Osteoblast (primary cell): Measurements from ENCODE around the gene CGN. TPM values are rescaled to one million over a fixed set of nuclear protein-coding genes. Genes with fewer than 3 reads are reported as not detected.

Source experiments
- DNase-seq: peaks from one replicate; pipeline ENCODE4 v3.0.0; 2011; ENCODE audit warnings: low spot score, mixed read lengths; ENCODE audit not compliant: insufficient read length; ENCODE audit errors: missing footprints
- H2AFZ ChIP-seq: 2 replicates; pipeline ENCODE4 v1.6.0; 2011; ENCODE audit warnings: mild to moderate bottlenecking, low read length
- H3K27ac ChIP-seq: 2 replicates; pipeline ENCODE4 v1.5.1; 2011; ENCODE audit warnings: mild to moderate bottlenecking, low read depth, low read length, moderate library complexity
- H3K27me3 ChIP-seq: 2 replicates; pipeline ENCODE4 v1.6.0; 2012; ENCODE audit warnings: mild to moderate bottlenecking, control low read depth, inconsistent platforms, low read length, moderate library complexity; ENCODE audit not compliant: insufficient read depth
- H3K36me3 ChIP-seq: 2 replicates; pipeline ENCODE4 v1.5.1; 2011; ENCODE audit warnings: mild to moderate bottlenecking, low read length, control low read depth, moderate library complexity; ENCODE audit not compliant: insufficient read depth
- H3K4me1 ChIP-seq: 2 replicates; pipeline ENCODE4 v1.5.1; 2011; ENCODE audit warnings: mild to moderate bottlenecking, low read length, control low read depth, moderate library complexity; ENCODE audit not compliant: insufficient read depth
- H3K4me2 ChIP-seq: 2 replicates; pipeline ENCODE4 v1.6.0; 2011; ENCODE audit warnings: mild to moderate bottlenecking, low read length; ENCODE audit not compliant: insufficient read depth
- H3K4me3 ChIP-seq: fragments of 200-600 bp; sonication (generic); 3 replicates; pipeline ENCODE4 v1.5.1; 2012; ENCODE audit warnings: mild to moderate bottlenecking, low read length, inconsistent platforms; ENCODE audit not compliant: insufficient read depth
- H3K79me2 ChIP-seq: 2 replicates; pipeline ENCODE4 v1.6.0; 2012; ENCODE audit warnings: mild to moderate bottlenecking, low read length, control low read depth, inconsistent platforms; ENCODE audit not compliant: insufficient read depth
- H3K9me3 ChIP-seq: 2 replicates; pipeline ENCODE4 v1.5.1; 2011; ENCODE audit warnings: low read depth, low read length, control low read depth
- H4K20me1 ChIP-seq: 2 replicates; pipeline ENCODE4 v1.6.0; 2012; ENCODE audit warnings: mild to moderate bottlenecking, low read length, control low read depth; ENCODE audit not compliant: insufficient read depth
- total RNA-seq: library from RNA; depleted of rRNA; stranded (reverse); fragments of >200 nt; gene quantifications from 2 replicates; pipeline ENCODE4 v1.2.3, GENCODE V29; 2012
- TF ChIP-seq, protein P1 (sequence below): IDR thresholded peaks from 2 replicates; pipeline ENCODE4 v1.5.1; 2011; ENCODE audit warnings: mild to moderate bottlenecking, low read depth, low read length, moderate library complexity; ENCODE audit errors: extremely low read depth

The CGN gene
- total RNA-seq, 1 donor, result not detected

DNA sequence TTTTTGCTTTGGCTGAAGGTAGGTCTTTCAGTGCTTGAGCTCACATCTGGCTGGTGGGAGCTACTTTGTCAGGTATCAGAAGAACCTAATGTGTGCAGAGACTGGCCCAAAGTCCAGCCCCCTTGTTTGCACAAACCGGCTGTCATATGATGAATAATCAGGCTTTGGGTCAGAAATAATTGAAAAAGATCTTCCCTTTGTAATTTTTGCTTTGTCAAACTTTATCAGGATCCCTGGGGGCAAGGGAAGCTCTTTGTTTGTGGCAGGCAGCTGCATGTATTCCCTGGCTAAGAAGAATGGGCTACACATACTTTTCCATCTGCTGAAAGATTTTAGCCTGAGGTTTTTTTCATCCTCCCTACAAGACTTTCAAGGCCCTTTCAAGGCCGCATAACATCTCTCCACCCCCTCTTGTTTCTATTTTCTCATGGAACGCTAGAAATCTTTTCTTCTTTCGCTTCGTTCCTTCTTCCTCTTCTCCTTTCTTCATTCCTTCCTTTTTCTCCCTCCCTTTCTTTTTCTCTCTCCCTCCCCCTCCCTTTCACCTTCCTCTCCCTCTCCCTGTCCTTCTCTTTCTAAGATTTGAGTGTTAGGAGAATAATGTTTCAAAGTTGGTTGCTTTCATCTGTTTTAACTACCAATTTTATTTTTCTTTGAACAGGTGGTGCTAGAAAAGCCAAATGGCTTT is 54.5 kb downstream of the CGN start:
- H4K20me1 ChIP-seq, result peaks cover 17% of the 10 kb centered on the region
- peaks cover 6% of the 10 kb centered on the region for H3K4me1 ChIP-seq
- no peak overlapping the region for H3K27ac ChIP-seq
- H3K79me2 ChIP-seq, result peaks cover 9% of the 10 kb centered on the region
- H3K4me3 ChIP-seq, result no peak overlapping the region
- H3K27me3 ChIP-seq, result no peaks in the 10 kb centered on the region
- TF ChIP-seq, protein P1, sequence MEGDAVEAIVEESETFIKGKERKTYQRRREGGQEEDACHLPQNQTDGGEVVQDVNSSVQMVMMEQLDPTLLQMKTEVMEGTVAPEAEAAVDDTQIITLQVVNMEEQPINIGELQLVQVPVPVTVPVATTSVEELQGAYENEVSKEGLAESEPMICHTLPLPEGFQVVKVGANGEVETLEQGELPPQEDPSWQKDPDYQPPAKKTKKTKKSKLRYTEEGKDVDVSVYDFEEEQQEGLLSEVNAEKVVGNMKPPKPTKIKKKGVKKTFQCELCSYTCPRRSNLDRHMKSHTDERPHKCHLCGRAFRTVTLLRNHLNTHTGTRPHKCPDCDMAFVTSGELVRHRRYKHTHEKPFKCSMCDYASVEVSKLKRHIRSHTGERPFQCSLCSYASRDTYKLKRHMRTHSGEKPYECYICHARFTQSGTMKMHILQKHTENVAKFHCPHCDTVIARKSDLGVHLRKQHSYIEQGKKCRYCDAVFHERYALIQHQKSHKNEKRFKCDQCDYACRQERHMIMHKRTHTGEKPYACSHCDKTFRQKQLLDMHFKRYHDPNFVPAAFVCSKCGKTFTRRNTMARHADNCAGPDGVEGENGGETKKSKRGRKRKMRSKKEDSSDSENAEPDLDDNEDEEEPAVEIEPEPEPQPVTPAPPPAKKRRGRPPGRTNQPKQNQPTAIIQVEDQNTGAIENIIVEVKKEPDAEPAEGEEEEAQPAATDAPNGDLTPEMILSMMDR, result no peak
- no peak overlapping the region for H2AFZ ChIP-seq
- H3K9me3 ChIP-seq, result no peaks in the 10 kb centered on the region
- no peak overlapping the region for H3K4me2 ChIP-seq
- DNase-seq, result no peak
- H3K36me3 ChIP-seq, result peaks cover 46% of the 10 kb centered on the region

DNA sequence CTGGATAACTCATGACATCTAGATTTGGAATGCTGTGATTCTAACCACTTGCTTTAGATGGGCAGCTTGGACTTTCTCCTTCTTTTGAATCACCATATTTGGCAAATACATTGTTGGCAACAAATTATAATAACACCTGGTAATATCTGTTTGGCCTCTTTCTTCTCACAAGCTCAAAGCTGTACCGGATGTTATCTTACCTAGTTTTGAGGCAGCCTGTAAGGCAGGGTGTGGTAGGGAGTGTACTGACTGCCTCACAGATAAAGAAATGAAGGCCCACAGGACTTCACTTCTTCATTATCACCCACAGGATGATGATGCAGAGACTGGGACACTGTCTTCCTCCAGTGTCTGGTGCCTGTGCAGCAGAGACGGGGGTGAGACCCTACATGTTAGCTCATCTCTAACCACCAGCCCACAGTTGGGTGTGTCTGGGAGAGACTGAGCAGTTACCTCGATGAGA is 57.5 kb downstream of the CGN start:
- DNase-seq, result no peak
- H3K4me3 ChIP-seq, result no peak overlapping the region
- no peak overlapping the region for H2AFZ ChIP-seq
- no peaks in the 10 kb centered on the region for H3K79me2 ChIP-seq
- no peak overlapping the region for H3K4me2 ChIP-seq
- no peak overlapping the region for H3K27ac ChIP-seq
- H3K9me3 ChIP-seq, result no peaks in the 10 kb centered on the region
- peaks cover 57% of the 10 kb centered on the region for H3K36me3 ChIP-seq
- no peaks in the 10 kb centered on the region for H4K20me1 ChIP-seq
- H3K27me3 ChIP-seq, result no peaks in the 10 kb centered on the region
- peaks cover 6% of the 10 kb centered on the region for H3K4me1 ChIP-seq
- TF ChIP-seq, protein P1, result no peak

DNA sequence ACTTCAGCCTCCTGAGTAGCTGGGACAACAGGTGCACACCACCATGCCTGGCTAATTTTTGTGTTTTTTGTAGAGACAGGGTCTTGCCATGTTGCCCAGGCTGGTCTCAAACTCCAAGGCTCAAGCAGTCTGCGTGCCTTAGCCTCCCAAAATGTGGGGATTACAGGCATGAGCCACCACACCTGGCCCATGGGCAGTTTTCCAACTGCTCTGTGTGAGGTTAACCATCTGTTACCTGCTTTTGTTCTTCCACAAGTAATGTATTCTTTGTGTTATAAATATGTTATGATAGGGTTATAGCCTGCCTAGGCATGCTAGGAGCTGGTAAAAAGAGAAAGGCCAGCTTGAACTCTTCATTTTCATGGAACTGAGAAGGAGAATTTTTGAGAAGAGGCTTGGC is 59.6 kb downstream of the CGN start:
- no peaks in the 10 kb centered on the region for H3K79me2 ChIP-seq
- no peaks in the 10 kb centered on the region for H4K20me1 ChIP-seq
- DNase-seq, result no peak

More for the DNA sequence above, 59.6 kb downstream of the CGN start:
- Histone ChIP-seq H2AFZ (no peak overlapping the region), H3K9me3 (no peaks in the 10 kb centered on the region), H3K4me3 (no peak overlapping the region), H3K27me3 (no peaks in the 10 kb centered on the region), H3K4me2 (no peak overlapping the region), H3K27ac (no peak overlapping the region), H3K4me1 (peaks cover 18% of the 10 kb centered on the region), H3K36me3 (peaks cover 66% of the 10 kb centered on the region)
- TF ChIP-seq, protein P1, result no peak
